Erythroblast (primary cell): ENCODE results near the gene TNFRSF14.

Experiments
- GATA1 ChIP-seq: IDR thresholded peaks from 2 replicates; pipeline ENCODE4 v1.6.1; 2011; ENCODE audit warnings: low read depth, mild to moderate bottlenecking, control low read depth, low read length, moderate library complexity
- POLR2A ChIP-seq: IDR thresholded peaks from 2 replicates; pipeline ENCODE4 v1.6.1; 2011; ENCODE audit warnings: mild to moderate bottlenecking, low read length

GRCh38 chr1:2606396-2606880 lies 50.3 kb downstream of the TNFRSF14 start:
- TF ChIP-seq POLR2A, result no peak
- TF ChIP-seq GATA1, result no peak
